Muscle of leg (tissue), 11 donors: Measurements from ENCODE around the gene THSD4. TPM values are rescaled to one million over a fixed set of nuclear protein-coding genes. Genes with fewer than 3 reads are reported as not detected.
A peak's percentile ranks its signal among the peaks of the same experiment; 100 is the strongest.

ENCODE experiments used
- DNase-seq: peaks from one replicate; pipeline ENCODE4 v3.0.0; 2013
- H3K27ac ChIP-seq: one replicate; pipeline ENCODE4 v1.5.1; 2013; ENCODE audit warnings: mild to moderate bottlenecking, low read length, control low read depth
- H3K27me3 ChIP-seq: one replicate; pipeline ENCODE4 v1.6.1; 2013; ENCODE audit warnings: low read length; ENCODE audit not compliant: control insufficient read depth, insufficient read depth
- H3K36me3 ChIP-seq: one replicate; pipeline ENCODE4 v1.6.1; 2013; ENCODE audit warnings: low read length; ENCODE audit not compliant: control insufficient read depth, insufficient read depth
- H3K4me1 ChIP-seq: one replicate; pipeline ENCODE4 v1.6.1; 2013; ENCODE audit warnings: low read length; ENCODE audit not compliant: control insufficient read depth, insufficient read depth
- H3K4me3 ChIP-seq: one replicate; pipeline ENCODE4 v1.5.1; 2013; ENCODE audit warnings: low read length, control low read depth
- H3K9me3 ChIP-seq: replicated peaks from 2 replicates; pipeline ENCODE4 v1.6.1; 2013; ENCODE audit warnings: low read depth, low read length; ENCODE audit not compliant: control insufficient read depth
- WGBS: methylation state at CpG from one replicate; pipeline ENCODE4 v1.1.5; 2013; ENCODE audit warnings: missing lambda C conversion rate; ENCODE audit not compliant: insufficient coverage; 5-methylcytosine and 5-hydroxymethylcytosine counted together
- polyA plus RNA-seq, 8 donors: library from polyadenylated mRNA; unstranded; fragments of 120-200 nt; gene quantifications; one replicate each; pipeline versions ENCODE4 v1.2.1 to v1.2.3, GENCODE V29; 2013; ENCODE audit warnings: inconsistent platforms in 1 of 8, low replicate concordance in 1 of 8; ENCODE audit not compliant: insufficient read length in 8 of 8, insufficient read depth in 1 of 8
- total RNA-seq: library from RNA; stranded (reverse); fragments of 120-200 nt; gene quantifications from one replicate; pipeline ENCODE4 v1.2.4, GENCODE V29; 2013

The THSD4 gene
- total and polyA plus RNA-seq, 9 donors = 17.6 to 33.8 (median 25.5) TPM

- Histone ChIP-seq H3K36me3 (no peaks in the 10 kb centered on the region), H3K27me3 (no peaks in the 10 kb centered on the region), H3K4me1 (peaks cover 3% of the 10 kb centered on the region), H3K27ac (no peak overlapping the region), H3K9me3 (no peaks in the 10 kb centered on the region), H3K4me3 (no peak overlapping the region)
- DNase-seq = no peak
- WGBS = 63% methylated on average over 5 of the region's 5 CpGs
Measured at GRCh38 chr15:71449956-71450355, 334.7 kb downstream of the THSD4 start.

GRCh38 chr15:71451130-71451529, 335.9 kb downstream of the THSD4 start:
- H3K27me3 ChIP-seq = no peaks in the 10 kb centered on the region
- no peak for DNase-seq
- H3K36me3 ChIP-seq = no peaks in the 10 kb centered on the region
- H3K4me1 ChIP-seq = peaks cover 7% of the 10 kb centered on the region
- WGBS = no CpG with 5 or more reads among the region's 4 CpGs
- H3K9me3 ChIP-seq = no peaks in the 10 kb centered on the region
- H3K27ac ChIP-seq = no peak overlapping the region
- H3K4me3 ChIP-seq = no peak overlapping the region

- no peak overlapping the region for H3K4me3 ChIP-seq
- H3K9me3 ChIP-seq = no peaks in the 10 kb centered on the region
- 33% methylated on average over 2 of the region's 3 CpGs for WGBS
- H3K27ac ChIP-seq = no peak overlapping the region
- H3K27me3 ChIP-seq = no peaks in the 10 kb centered on the region
- peaks cover 7% of the 10 kb centered on the region for H3K4me1 ChIP-seq
- H3K36me3 ChIP-seq = no peaks in the 10 kb centered on the region
- no peak for DNase-seq
Measured at GRCh38 chr15:71452893-71453292, 337.6 kb downstream of the THSD4 start.

GRCh38 chr15:71454462-71454996, 339.3 kb downstream of the THSD4 start:
- Histone ChIP-seq H3K4me1 (peaks cover 4% of the 10 kb centered on the region), H3K27me3 (no peaks in the 10 kb centered on the region), H3K36me3 (no peaks in the 10 kb centered on the region), H3K9me3 (no peaks in the 10 kb centered on the region), H3K4me3 (no peak overlapping the region), H3K27ac (no peak overlapping the region)
- peak; percentile 27 for DNase-seq
- 14% methylated on average over 1 of the region's 6 CpGs for WGBS

GRCh38 chr15:71455107-71455506, 339.8 kb downstream of the THSD4 start:
- H3K4me1 ChIP-seq = peaks cover 4% of the 10 kb centered on the region
- H3K36me3 ChIP-seq = no peaks in the 10 kb centered on the region
- H3K9me3 ChIP-seq = no peaks in the 10 kb centered on the region
- DNase-seq = no peak
- no peak overlapping the region for H3K4me3 ChIP-seq
- no peaks in the 10 kb centered on the region for H3K27me3 ChIP-seq
- H3K27ac ChIP-seq = no peak overlapping the region
- WGBS = 20% methylated on average over 1 of the region's 3 CpGs

- H3K27ac ChIP-seq = no peak overlapping the region
- no peaks in the 10 kb centered on the region for H3K9me3 ChIP-seq
- H3K4me3 ChIP-seq = no peak overlapping the region
- no peaks in the 10 kb centered on the region for H3K36me3 ChIP-seq
- 63% methylated on average over 2 of the region's 5 CpGs for WGBS
- no peaks in the 10 kb centered on the region for H3K27me3 ChIP-seq
- H3K4me1 ChIP-seq = peaks cover 4% of the 10 kb centered on the region
- no peak for DNase-seq
Measured at GRCh38 chr15:71455878-71456277, 340.6 kb downstream of the THSD4 start.

GRCh38 chr15:71456362-71456761, 341.1 kb downstream of the THSD4 start:
- no peaks in the 10 kb centered on the region for H3K36me3 ChIP-seq
- H3K27me3 ChIP-seq = no peaks in the 10 kb centered on the region
- no peaks in the 10 kb centered on the region for H3K9me3 ChIP-seq
- no peak overlapping the region for H3K4me3 ChIP-seq
- DNase-seq = no peak
- no peak overlapping the region for H3K27ac ChIP-seq
- peaks cover 4% of the 10 kb centered on the region for H3K4me1 ChIP-seq

- no peak overlapping the region for H3K27ac ChIP-seq
- H3K4me1 ChIP-seq = peaks cover 4% of the 10 kb centered on the region
- H3K4me3 ChIP-seq = no peak overlapping the region
- no peaks in the 10 kb centered on the region for H3K27me3 ChIP-seq
- WGBS = no CpG with 5 or more reads among the region's 3 CpGs
- no peak for DNase-seq
- no peaks in the 10 kb centered on the region for H3K36me3 ChIP-seq
- H3K9me3 ChIP-seq = no peaks in the 10 kb centered on the region
Measured at GRCh38 chr15:71456811-71457210, 341.5 kb downstream of the THSD4 start.

GRCh38 chr15:71458089-71458660, 342.9 kb downstream of the THSD4 start:
- Histone ChIP-seq H3K27me3 (no peaks in the 10 kb centered on the region), H3K36me3 (no peaks in the 10 kb centered on the region), H3K9me3 (no peaks in the 10 kb centered on the region), H3K4me1 (peaks cover 4% of the 10 kb centered on the region), H3K4me3 (no peak overlapping the region), H3K27ac (no peak overlapping the region)
- DNase-seq = peak; percentile 33
- no CpG with 5 or more reads among the region's 2 CpGs for WGBS

GRCh38 chr15:71461748-71462147, 346.5 kb downstream of the THSD4 start:
- DNase-seq = no peak
- H3K4me1 ChIP-seq = no peaks in the 10 kb centered on the region
- H3K4me3 ChIP-seq = no peak overlapping the region
- H3K9me3 ChIP-seq = no peaks in the 10 kb centered on the region
- H3K27ac ChIP-seq = no peak overlapping the region
- no peaks in the 10 kb centered on the region for H3K27me3 ChIP-seq
- no CpG with 5 or more reads among the region's 1 CpG for WGBS
- H3K36me3 ChIP-seq = no peaks in the 10 kb centered on the region

GRCh38 chr15:71462638-71463037, 347.4 kb downstream of the THSD4 start:
- DNase-seq = no peak
- no peaks in the 10 kb centered on the region for H3K27me3 ChIP-seq
- no peaks in the 10 kb centered on the region for H3K9me3 ChIP-seq
- WGBS = no CpG with 5 or more reads among the region's 1 CpG
- H3K27ac ChIP-seq = no peak overlapping the region
- H3K36me3 ChIP-seq = no peaks in the 10 kb centered on the region
- no peak overlapping the region for H3K4me3 ChIP-seq
- H3K4me1 ChIP-seq = no peaks in the 10 kb centered on the region
